ENCODE results near the gene CAPRIN1.
A peak's percentile ranks its signal among the peaks of the same experiment; 100 is the strongest.
"Not testable (repeated sequence)": the region's sequence is repeated elsewhere in the genome, so short reads cannot be mapped to it uniquely, and the experiment has no call there.

The CAPRIN1 gene

DNA sequence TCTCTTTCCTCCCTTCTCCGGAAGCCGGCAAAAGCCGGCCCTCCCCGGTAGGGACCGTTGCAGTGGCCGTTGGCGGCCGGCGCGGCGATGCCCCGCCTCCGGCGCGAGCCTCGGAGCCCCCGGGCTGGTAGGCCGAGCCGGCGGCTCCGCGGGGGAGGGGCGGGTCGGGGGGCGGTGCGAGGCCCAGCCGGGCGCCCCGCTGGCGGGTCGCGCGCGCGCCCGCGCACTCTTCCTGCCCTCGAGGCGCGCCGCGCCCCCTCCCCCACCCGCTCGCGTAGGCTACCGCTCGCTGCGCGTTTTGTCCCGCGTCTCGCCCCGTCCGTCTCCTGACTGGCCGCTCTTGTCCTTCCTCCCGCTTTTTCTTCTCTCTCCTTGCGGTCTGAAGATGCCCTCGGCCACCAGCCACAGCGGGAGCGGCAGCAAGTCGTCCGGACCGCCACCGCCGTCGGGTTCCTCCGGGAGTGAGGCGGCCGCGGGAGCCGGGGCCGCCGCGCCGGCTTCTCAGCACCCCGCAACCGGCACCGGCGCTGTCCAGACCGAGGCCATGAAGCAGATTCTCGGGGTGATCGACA is 591 bp downstream of the CAPRIN1 start:
- DNase-seq (ENCODE audit: low spot score), result peak; percentile 86

DNA sequence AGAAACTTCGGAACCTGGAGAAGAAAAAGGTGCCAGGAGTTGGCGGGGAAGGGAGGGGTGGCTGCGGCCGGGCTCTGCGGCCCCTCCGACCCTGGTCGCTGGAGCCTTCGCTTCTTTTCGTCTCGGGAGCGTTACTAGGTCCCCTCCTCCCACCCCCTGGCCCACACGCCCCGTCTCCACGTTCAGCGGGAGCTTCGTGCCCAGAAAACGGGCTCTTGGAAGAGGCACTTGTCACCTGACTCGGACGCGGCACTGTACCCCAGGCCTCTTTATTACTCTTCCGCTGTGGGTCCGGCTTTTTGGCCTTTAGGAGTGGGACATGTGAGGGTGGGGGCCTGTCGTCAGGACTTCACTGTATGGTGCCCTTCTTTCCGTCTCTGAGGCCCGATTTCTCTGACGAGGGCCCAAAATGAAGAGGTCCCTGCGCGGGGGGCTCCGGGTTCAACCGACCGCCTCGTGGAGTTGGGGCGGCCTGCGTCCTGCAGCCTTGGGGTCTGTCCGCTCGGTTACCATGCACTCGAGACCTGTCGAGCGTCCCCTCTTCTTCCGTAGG is 1.2 kb downstream of the CAPRIN1 start:
- peak; percentile 4 for DNase-seq (ENCODE audit: low spot score)

DNA sequence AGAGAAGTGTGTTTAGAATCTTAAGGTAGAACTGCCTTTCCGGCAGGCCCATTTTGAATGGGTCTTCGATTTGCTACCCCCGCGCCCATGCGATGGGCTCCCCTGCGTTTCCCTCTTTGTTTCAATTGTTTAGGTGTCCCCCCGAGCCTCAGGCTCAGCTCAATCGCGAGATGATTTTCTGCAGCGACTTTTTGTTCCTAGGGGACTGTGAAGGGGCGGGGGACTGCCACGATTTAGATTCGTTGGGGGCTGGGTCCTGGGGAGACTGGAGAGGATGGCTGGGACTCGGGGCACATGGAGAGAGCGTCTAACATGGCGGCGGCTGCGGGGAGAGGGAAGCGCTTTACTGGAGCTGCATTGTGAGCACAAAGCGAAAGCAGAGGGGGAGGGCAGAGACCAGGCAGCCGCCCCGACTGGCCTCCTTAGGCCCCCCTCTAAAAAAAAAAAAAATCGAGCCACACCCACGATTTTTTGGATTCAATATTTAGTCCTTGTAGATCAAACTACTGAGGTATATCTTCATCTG is 1.7 kb downstream of the CAPRIN1 start:
- DNase-seq (ENCODE audit: low spot score), result peak; percentile 71

- DNase-seq (ENCODE audit: low spot score), result not testable (repeated sequence)
These were observed 2.8 kb downstream of the CAPRIN1 start for GRCh38 chr11:34054351-34054750.

DNA sequence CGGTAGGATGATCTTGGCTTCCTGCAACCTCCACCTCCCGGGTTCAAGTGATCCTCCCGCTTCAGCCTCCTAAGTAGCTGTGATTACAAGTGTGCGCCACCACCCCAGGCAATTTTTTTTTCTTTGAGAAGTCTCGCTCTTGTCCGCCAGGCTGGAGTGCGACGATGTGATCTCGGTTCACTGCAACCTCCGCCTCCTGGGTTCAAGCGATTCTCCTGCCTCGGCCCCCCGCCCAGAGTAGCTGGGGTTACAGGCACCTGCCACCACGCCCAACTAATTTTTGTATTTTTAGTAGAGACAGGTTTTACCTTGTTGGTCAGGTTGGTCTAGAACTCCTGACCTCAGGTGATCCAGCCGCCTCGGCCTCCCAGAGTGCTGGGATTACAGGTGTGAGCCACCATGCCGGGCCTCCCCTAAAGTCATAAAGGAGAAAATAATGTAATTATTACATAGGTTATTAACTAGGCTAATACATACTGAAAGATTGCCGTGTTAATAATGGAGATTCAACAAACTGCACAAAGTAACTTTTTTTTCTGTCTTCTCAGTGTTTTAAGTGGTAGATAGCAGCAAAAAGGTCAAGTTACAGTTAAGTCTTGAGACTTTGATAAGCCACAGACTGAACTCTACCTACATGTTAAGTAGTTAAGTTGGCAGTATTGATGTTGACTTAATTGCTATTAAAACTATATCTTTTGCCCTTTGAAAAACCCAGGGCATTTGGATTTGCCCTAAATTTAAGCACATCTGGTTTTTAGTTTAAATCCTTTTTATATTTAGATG is 3.9 kb downstream of the CAPRIN1 start:
- no peak for DNase-seq (ENCODE audit: low spot score)

DNA sequence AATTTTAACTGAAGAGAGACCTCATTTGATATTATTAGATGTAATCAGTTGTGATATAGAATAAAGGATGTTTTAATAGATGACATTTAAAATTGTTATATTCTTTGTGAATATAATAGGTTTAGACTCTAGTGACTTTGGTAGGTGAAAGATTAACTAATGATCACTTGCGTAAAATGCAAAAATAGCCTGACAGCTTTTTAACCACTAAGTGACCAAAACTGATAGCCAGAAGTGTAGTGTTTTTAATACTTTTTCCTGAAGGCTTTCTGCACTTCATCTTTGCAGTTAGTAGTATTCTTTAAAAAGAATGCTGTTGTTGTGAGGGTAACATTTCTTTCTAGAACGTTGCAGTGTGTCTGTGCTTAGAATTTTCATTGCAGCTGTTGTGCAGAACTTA is 5.1 kb downstream of the CAPRIN1 start:
- DNase-seq (ENCODE audit: low spot score), result no peak

- DNase-seq (ENCODE audit: low spot score), result no peak
These were observed 11.7 kb downstream of the CAPRIN1 start for GRCh38 chr11:34063061-34063795.

DNA sequence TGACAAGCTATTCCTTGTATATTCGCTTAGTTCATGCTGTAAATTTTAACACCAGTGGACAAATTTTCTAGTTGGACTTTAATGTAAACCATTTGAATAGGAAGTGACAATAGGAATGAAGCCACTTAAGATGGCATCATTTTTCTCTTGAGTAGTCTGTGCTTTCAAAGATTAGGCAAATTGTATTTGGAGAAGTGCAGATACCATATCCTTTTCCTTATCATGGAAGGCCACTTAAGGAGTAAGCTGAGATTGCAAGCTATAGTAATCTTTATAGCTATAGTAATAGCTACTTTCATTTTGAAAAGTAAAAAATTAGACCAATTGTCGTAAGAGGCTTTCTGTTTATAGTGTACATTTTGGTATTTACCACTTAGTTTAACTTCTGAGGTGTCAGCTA is 12.8 kb downstream of the CAPRIN1 start:
- DNase-seq (ENCODE audit: low spot score), result no peak

DNA sequence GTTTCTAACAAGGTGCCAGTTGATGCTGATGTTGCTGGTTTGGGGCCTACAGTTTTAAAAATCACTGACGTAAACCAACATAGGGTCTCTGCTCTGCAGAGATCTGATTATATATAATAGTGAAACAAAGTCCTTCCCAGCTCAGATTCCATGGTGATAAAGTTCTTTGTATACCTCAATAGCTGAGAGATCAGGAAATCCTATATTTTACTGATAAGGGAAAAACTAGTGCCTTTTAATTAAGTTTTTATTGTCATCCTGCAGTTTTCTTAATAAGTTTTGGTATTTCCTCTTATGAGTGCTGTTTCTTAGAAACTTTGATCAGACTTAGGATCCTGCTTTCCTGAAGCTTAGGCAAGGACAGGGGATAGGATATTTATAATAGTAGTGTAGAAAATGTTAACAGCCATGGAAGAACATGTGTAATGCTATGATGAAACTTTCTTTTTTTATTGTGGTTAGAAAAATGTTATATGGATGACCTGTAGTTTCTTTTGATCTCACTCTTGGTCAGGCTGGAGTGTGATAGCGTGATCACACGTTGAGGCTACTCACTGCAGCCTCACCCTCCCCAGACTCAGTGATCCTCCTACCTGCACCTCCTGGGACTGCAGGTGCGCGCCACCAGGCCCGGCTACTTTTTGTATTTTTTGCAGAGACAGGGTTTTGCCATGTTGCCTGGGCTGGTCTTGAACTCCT is 14.1 kb downstream of the CAPRIN1 start:
- DNase-seq (ENCODE audit: low spot score), result no peak

- DNase-seq (ENCODE audit: low spot score), result not testable (repeated sequence)
These were observed 15.2 kb downstream of the CAPRIN1 start for GRCh38 chr11:34066766-34067165.

GRCh38 chr11:34067383-34068065 is 16.0 kb downstream of the CAPRIN1 start:
- no peak for DNase-seq (ENCODE audit: low spot score)

DNA sequence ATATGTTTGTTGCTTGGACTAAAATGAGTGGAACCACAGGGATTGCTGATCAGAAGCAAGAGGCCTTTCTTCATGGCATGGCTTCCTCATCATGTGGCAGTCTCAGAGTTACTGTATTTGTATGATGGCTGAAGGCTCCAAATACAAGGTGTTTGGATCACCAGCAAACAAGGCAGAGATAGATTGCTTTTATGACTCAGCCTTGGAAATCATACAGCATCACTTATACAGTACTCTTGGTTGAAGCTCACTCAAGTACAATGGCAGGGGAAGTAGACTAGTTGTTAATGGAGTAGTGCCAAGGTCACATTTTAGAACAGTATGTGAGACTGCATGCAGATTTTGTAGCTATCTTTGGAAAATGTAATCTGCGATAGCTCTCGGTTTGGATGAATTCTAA is 16.6 kb downstream of the CAPRIN1 start:
- DNase-seq (ENCODE audit: low spot score), result no peak

DNA sequence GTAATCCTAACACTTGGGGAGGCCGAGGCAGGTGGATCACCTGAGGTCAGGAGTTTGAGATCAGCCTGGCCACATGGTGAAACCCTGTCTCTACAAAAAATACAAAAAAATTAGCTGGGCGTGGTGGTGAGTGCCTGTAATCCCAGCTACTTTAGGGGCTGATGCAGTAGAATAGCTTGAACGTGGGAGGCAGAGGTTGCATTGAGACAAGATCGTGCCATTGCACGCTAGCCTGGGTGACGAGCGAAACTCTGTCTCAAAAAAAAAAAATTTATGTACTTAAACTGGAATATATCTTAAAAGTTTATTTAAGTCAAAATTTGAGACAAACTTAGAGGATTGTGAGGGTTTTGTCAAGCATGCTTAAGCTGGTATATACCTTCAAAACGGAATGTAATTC is 19.8 kb downstream of the CAPRIN1 start:
- DNase-seq (ENCODE audit: low spot score), result not testable (repeated sequence)

DNA sequence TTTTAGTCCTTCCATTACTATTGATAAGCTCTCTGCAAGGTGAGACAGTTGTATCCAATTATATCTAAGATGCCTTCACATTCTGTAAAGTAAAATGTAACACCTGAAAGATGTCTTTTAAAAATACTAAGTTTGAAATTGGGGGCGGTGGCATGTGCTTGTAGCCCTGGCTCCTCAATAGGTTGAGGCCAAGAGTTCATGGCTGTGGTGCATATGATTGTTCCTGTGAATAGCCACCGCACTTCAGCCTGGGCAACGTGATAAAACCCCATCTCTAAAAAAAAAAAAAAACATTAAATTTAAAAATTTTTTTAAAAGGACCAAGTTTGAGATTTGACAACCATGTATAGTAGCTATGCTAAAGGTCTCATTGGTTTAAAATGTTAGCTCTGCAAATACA is 20.5 kb downstream of the CAPRIN1 start:
- no peak for DNase-seq (ENCODE audit: low spot score)

DNA sequence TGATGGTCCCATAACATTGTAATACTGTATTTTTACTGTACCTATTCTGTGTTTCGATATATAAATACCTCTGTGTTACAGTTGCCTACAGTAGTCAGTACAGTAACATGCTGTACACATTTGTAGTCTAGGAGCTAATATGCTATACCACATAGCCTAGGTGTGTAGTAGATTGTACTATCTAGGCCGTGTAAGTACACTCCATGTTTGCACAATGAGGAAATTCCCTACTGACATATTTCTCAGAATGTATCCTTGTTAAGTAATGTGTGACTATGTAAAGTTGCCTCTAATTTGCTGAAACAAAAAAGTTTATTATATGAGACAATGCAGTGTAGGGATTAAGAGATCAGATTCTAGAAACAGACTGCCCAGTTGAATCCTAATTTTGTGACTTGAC is 21.3 kb downstream of the CAPRIN1 start:
- no peak for DNase-seq (ENCODE audit: low spot score)

- DNase-seq (ENCODE audit: low spot score), result no peak
These were observed 22.9 kb downstream of the CAPRIN1 start for GRCh38 chr11:34074391-34074790.

DNA sequence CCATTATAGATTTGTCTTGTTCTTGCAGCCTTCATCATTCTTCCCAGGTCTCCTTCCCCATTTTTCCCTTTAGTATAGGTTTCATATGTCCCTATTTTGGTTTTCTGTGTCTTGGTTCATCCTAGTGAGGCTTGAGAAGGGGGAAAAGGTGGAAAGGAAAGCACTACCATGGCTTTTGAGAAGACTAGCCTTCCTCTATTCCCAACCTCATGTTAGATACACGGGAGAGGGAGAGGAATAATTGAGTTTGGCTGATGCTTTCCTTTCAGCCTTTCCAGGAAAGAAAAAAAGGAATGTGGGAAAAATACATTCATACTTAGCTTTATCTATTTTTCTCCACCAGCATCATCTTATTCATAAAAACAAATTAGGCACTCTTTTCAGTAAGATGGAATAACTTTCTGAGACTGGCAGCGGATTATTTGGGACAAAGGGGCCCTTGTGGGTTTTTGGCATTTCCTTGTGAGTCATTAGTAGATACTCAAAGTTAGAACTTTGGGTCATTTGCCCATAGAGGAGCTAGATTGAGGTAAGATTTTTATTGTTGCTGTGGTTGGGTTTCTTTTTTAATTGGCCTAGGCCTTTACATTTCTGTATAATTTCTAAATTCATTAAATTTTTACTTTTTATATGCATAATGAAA is 23.8 kb downstream of the CAPRIN1 start:
- no peak for DNase-seq (ENCODE audit: low spot score)

DNA sequence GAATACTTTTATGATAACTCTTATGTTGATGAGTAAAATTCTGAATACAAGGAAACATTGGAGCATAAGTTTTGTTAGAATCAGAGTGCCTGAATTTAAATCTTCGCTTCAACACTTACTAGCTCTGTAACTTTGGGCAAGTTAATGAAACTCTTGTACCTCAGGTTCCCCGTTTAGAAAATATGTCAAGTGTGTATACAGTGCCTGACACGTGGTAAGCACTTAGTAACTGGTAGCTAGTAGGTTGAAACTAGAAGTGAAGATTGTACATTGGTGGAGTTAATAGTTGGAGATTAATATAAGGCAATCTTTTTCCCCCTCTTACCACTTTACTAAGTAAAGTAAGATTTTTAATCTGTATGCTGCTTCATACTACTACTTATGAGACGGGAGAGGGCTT is 29.1 kb downstream of the CAPRIN1 start:
- no peak for DNase-seq (ENCODE audit: low spot score)

DNA sequence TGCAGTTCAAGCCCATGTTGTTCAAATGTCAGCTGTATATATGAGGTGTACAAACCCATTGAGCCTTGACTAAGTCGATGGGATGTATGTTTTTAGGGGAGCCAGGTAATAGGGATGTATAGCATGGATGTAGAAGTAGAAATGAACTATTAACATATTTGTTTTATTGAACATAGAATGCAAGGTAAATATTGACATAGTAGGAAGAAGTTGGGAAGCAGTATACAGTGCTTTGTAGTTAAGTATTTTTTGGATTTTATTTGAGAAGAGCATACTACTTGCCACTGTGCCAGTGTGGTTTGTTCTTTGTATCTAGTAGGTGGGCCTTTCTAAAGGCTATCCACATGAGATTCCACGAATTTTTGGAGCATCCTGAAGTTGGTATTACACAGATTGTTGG is 33.1 kb downstream of the CAPRIN1 start:
- DNase-seq (ENCODE audit: low spot score), result no peak

- peak; percentile 25 for DNase-seq (ENCODE audit: low spot score)
These were observed 35.2 kb downstream of the CAPRIN1 start for GRCh38 chr11:34086554-34087283.
